SH-SY5Y (cell line): Measurements from ENCODE around the gene PPP1R1C.

Experiments
- GATA2 ChIP-seq: IDR thresholded peaks from 2 replicates; pipeline ENCODE4 v1.6.1; 2011; ENCODE audit warnings: mild to moderate bottlenecking, low read depth, low read length
- GATA3 ChIP-seq: IDR thresholded peaks from 2 replicates; pipeline ENCODE4 v1.6.1; 2011; ENCODE audit warnings: low read depth, mild to moderate bottlenecking, low read length, moderate library complexity

PPP1R1C gene

DNA sequence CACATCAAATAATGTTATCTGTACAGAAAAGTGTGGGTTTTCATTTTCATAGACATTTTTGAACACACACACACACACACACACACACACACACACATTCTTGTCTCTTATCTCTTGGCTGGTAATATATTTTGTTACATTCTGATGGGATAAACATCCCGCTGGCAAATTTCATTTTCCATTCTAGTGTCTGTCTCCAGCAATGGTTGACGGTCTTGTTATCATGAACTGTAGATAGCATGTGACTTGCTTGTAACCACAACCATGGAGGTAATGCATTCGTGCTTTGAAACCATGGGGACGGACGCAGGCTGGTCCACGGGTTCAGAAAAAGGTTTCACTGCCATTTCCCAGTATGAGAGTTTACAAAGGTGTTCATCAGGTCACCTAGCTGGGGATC, 156.4 kb downstream of the PPP1R1C start:
- no peak for TF ChIP-seq GATA2
- TF ChIP-seq GATA3: no peak; the same call in 1 of the 2 replicates

DNA sequence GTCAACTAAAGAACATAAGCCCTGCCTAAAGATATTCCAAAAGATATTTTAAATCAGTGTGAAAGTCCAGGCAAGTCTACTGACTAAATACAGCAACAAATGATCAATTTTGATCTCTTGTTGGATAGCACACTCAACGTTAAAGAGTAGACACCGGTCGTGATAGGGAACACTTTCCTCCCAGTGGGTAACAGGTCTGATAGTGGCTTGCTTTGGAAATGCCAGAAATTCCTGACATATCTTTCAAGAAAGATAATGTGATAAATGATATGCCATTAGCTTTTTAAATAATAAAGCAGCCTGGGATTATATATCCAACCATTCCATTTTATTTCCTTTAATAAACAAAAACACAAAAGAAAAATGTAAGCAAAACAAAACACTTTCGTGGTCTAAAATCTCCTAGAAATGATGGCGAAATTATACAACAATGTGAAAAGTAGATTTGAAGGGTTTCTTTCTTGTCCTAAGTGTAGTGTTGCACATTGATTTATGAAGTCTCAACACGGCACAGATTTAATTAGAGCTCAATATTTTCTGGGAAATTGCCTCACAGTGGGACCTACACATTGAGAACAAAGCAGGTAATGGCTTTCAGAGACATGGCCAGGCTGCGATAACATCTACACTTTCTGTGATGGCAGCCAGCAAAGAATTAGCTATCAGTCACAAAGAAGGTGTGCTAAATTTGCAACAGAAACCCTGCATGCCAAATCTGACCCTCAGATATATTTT, 158.6 kb downstream of the PPP1R1C start:
- TF ChIP-seq GATA3 (no peak), GATA2 (no peak)

DNA sequence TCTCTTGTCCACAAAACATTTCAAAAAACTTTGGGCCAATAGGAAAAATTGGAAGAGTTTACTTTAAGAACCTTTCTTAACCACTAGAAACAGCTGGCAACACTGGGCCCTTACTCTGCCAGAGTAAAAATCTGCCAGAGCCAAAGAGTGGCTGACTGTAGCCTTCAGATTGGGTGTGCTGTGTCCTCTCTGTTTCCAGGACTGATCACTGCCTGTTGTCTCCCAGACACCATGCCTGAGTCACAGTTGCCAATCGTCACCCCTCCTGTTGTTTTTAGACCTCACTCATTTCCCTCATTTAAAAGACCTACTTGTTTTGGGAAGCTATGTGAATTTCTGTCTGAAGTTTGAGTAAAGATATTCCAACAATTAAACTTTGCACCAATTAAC, 159.1 kb downstream of the PPP1R1C start:
- TF ChIP-seq GATA3 (no peak), GATA2 (no peak)

DNA sequence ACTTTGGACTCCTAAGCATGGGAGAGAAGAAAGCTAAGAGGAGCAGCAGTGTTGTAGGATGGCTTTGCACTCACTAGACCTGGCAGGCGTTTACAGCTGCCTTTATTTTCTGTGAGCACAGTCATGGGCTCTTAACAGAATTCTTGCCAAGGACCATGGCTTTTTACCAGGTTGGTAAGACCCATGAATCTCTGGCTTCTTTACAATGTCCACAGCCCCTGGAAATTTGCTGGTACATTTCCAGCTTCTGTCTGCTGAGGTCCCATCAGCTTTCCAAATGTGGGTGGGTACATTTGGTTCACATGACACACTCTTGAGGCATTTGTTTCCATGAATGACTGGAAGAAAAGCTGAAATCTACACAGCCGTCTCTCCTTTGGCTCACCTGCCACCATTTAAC, 162.7 kb downstream of the PPP1R1C start:
- TF ChIP-seq GATA3 (no peak), GATA2 (no peak)

DNA sequence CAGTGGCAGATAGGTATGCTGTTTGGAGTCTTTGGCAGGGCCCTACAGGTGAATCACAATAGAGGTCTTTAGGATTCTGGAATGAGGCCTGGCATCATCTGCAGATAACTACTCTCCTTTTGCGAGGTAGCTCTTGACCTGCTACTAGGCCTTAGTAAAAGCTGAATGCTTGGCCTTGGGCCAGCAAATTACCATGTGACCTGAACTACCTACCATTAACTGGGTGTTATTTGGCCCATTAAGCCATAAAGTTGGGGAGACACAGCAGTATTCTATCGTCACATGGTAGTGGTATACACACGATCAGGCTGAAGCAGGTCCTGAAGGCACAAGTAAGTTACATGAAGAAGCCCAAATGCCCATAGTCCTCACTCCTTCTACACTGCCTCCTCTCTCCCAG, 178.2 kb downstream of the PPP1R1C start:
- TF ChIP-seq GATA3: no peak
- TF ChIP-seq GATA2: no peak

DNA sequence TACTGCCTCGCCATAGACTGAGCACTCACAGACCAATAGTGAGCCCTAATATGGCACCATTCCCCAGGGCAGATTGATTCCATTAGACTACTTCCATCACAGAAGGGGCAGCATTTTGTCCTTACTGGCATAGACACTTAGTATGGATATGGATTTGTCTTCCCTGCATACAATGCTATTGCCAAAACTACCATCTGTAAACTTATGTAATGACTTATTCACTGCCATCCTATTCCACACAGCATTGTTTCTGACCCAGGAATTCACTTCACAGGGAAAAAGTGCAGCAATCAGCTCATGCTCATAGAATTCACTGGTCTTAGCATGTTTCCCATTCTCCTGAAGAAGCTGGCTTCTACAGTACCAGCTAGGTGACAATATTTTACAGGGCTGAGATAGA, 179.0 kb downstream of the PPP1R1C start:
- TF ChIP-seq GATA2: no peak
- TF ChIP-seq GATA3: no peak

DNA sequence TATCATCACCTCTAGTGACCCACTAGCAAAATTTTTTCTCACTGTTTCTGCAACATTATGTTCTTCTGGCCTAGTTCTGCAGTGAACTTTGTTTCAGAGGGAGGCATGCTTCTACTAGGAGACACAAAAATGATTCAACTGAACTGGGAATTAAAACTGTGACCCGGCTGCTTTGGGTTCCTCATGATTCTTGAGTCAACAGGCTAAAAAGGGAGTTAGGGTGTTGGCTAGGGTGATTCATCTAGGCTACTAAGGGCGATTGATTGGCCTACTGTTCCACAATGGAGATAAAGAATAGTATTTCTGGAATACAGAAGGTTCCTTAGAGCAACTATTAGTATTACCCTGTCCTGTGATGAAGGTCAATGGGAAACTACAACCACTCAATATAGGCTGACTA, 179.5 kb downstream of the PPP1R1C start:
- TF ChIP-seq GATA3 (no peak), GATA2 (no peak)

DNA sequence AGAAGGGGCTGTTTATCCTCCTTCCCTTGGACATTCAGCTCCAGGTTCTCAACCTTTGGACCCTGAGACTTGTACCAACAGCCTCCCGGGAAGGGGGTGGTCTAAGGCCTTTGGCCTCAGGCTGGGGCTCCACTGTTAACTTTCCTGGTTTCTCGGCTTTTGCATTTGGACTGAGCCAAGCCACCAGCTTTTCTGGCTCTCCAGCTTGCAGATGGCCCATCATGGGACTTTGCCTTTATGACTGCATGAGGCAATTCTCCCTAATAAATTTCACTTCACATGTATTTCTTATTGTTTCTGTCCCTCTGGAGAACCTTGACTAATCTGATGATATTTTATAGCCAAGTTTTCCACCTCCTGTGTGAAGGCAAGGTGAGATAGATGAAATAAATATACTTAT, 180.8 kb downstream of the PPP1R1C start:
- TF ChIP-seq GATA2: no peak
- no peak for TF ChIP-seq GATA3

DNA sequence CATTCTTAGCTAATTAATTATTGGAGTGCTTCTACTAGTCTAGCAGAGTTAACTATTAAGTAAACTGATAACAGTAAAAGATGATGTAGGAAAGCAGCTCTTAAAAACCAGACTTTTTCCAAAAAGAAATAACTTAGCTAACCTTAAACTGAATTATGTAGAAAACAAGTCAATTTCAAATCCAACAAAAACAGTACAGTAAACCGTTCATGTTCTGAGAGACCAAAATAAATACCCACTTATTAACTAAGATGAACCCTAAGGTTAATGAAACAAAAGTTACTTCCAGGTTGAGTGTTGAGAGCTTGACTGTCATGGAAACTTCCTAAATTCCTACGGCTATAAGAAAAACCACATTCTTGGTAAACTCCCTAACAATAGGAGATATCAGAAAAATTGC, 181.2 kb downstream of the PPP1R1C start:
- TF ChIP-seq GATA2 (no peak), GATA3 (no peak)
